Stimulated activated CD4-positive, alpha-beta T cell treated with anti-CD3 and anti-CD28 coated beads, Interleukin-1b, Interleukin-23, amount 100 ng/mL, for 24 hours (primary cell): ENCODE results near the gene BAIAP2L1.
A peak's percentile ranks its signal among the peaks of the same experiment; 100 is the strongest.

Experiments used
- DNase-seq, 4 experiments: peaks; one replicate each; pipeline ENCODE4 v3.0.0-alpha.2; 2020; ENCODE audit warnings: low read depth in 4 of 4, low spot score in 1 of 4

The BAIAP2L1 gene

GRCh38 chr7:98280791-98281756 is 119.8 kb downstream of the BAIAP2L1 start, which contains the start of gene BRI3:
TSS of gene BRI3 (plus strand) at chr7:98281686. CDS start at chr7:98281796, 110 bp downstream.
- peak; percentile 85 to 95 (median 88) for DNase-seq

- no peak for DNase-seq
Measured at GRCh38 chr7:98280296-98280695, 120.6 kb downstream of the BAIAP2L1 start.

GRCh38 chr7:98278936-98279335 is 122.0 kb downstream of the BAIAP2L1 start:
- no peak for DNase-seq

- no peak for DNase-seq
Measured at GRCh38 chr7:98278408-98278807, 122.5 kb downstream of the BAIAP2L1 start.

GRCh38 chr7:98276241-98276761 is 124.6 kb downstream of the BAIAP2L1 start:
- no peak for DNase-seq

- no peak for DNase-seq
Measured at GRCh38 chr7:98267303-98267702, 133.6 kb downstream of the BAIAP2L1 start.

- no peak for DNase-seq
Measured at GRCh38 chr7:98266840-98267239, 134.1 kb downstream of the BAIAP2L1 start.

- no peak for DNase-seq
Measured at GRCh38 chr7:98265841-98266271, 135.0 kb downstream of the BAIAP2L1 start.

- DNase-seq: no peak
Measured at GRCh38 chr7:98257701-98258100, 143.2 kb downstream of the BAIAP2L1 start.

GRCh38 chr7:98256431-98256830 is 144.5 kb downstream of the BAIAP2L1 start:
- no peak for DNase-seq

GRCh38 chr7:98254951-98255610 is 145.8 kb downstream of the BAIAP2L1 start:
- DNase-seq: no peak

- DNase-seq: no peak
Measured at GRCh38 chr7:98254516-98254915, 146.4 kb downstream of the BAIAP2L1 start.

- DNase-seq: no peak
Measured at GRCh38 chr7:98252425-98253054, 148.3 kb downstream of the BAIAP2L1 start.

GRCh38 chr7:98251601-98252424 is 149.1 kb downstream of the BAIAP2L1 start, which contains the start of gene TECPR1:
TSS of gene TECPR1 (minus strand) at chr7:98252232. CDS start at chr7:98246146, 6,086 bp downstream.
- peak; percentile 62 to 83 (median 76) for DNase-seq

- DNase-seq: no peak
Measured at GRCh38 chr7:98251231-98251600, 149.7 kb downstream of the BAIAP2L1 start.

GRCh38 chr7:98250789-98251188 is 150.1 kb downstream of the BAIAP2L1 start:
- peak in 1 of 4 experiments; percentile 16 for DNase-seq

GRCh38 chr7:98249106-98249505 is 151.8 kb downstream of the BAIAP2L1 start:
- no peak for DNase-seq

GRCh38 chr7:98248156-98248555 is 152.7 kb downstream of the BAIAP2L1 start:
- no peak for DNase-seq

- no peak for DNase-seq
Measured at GRCh38 chr7:98244871-98245270, 156.0 kb downstream of the BAIAP2L1 start.

GRCh38 chr7:98242934-98243333 is 158.0 kb downstream of the BAIAP2L1 start:
- no peak for DNase-seq
